ENCODE data around the gene DBH. TPM values are rescaled to one million over a fixed set of nuclear protein-coding genes. Genes with fewer than 3 reads are reported as not detected.

Gene DBH
- total RNA-seq, 3 donors from 2014 or later (not counting 1 experiment from before 2014, with no cell fraction given), result not detected

DNA sequence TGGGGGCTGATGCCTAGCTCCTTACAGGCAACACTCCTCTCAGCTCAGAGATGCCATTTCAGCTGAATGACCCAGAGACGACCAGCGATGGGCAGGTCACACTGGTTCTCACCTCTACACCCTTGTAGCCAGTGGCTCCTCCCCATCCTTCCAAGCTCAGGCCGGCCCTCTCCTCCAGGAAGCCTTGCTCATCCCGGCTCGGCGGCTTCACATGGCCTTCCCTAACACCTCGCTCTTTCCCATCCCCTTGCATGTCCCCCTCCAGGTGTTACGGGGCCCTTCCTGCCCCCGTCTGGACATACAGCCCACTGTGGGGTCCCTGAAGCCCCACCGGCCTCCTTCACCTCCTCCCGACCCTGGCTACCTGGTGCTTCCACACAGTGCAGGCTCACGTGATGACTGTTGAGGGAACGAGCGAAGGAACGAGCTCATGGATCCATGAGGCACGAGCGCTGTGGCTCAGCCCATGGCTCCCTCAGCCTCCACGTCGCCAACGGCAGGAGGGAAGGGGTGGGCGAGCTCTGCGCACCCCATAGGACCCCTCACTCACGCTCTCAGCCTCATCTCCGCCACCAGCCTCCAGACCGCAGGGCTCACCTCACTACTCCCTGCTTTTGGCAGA lies 56.3 kb downstream of the DBH start:
- no peaks in the 10 kb centered on the region for H3K36me3 Mint-ChIP-seq

GRCh38 chr9:133693116-133693515 lies 57.0 kb downstream of the DBH start:
- no peak overlapping the region for H3K27ac Mint-ChIP-seq
- Histone ChIP-seq H3K4me3 (ENCODE audit: low read length) (no peak overlapping the region), H3K9me3 (ENCODE audit: control insufficient read depth, insufficient read depth, low read length) (no peaks in the 10 kb centered on the region), H3K27ac (ENCODE audit: low read length) (no peak overlapping the region), H3K36me3 (ENCODE audit: control insufficient read depth, insufficient read depth, low read length) (no peaks in the 10 kb centered on the region), H3K4me1 (ENCODE audit: control insufficient read depth, insufficient read depth, low read length) (no peaks in the 10 kb centered on the region), H3K27me3 (ENCODE audit: control insufficient read depth, insufficient read depth, low read length) (no peaks in the 10 kb centered on the region)
- H3K4me1 Mint-ChIP-seq, result no peaks in the 10 kb centered on the region
- intact Hi-C loops (cut with micrococcal nuclease), result no loop called here
- no peak overlapping the region for H3K4me3 Mint-ChIP-seq
- no peaks in the 10 kb centered on the region for H3K27me3 Mint-ChIP-seq (ENCODE audit: low read depth in 2 of 2)
- H3K9me3 Mint-ChIP-seq, result no peaks in the 10 kb centered on the region
- WGBS (ENCODE audit: insufficient coverage), result 94% methylated on average over 10 of the region's 10 CpGs
- no peak for TF ChIP-seq CTCF (IDR thresholded peaks at IDR 0.05)
- ATAC-seq (no peak), DNase-seq (no peak)
- no peaks in the 10 kb centered on the region for H3K36me3 Mint-ChIP-seq

More for the DNA sequence above, 56.3 kb downstream of the DBH start:
- Mint-ChIP-seq H3K9me3 (no peaks in the 10 kb centered on the region), H3K4me3 (no peak overlapping the region), H3K27me3 (ENCODE audit: low read depth in 2 of 2) (no peaks in the 10 kb centered on the region), H3K27ac (no peak overlapping the region), H3K4me1 (no peaks in the 10 kb centered on the region)
- Histone ChIP-seq H3K4me3 (ENCODE audit: low read length) (no peak overlapping the region), H3K27me3 (ENCODE audit: control insufficient read depth, insufficient read depth, low read length) (no peaks in the 10 kb centered on the region), H3K9me3 (ENCODE audit: control insufficient read depth, insufficient read depth, low read length) (no peaks in the 10 kb centered on the region), H3K36me3 (ENCODE audit: control insufficient read depth, insufficient read depth, low read length) (no peaks in the 10 kb centered on the region), H3K27ac (ENCODE audit: low read length) (no peak overlapping the region), H3K4me1 (ENCODE audit: control insufficient read depth, insufficient read depth, low read length) (no peaks in the 10 kb centered on the region)
- ATAC-seq, result no peak
- 94% methylated on average over 25 of the region's 25 CpGs for WGBS (ENCODE audit: insufficient coverage)
- no peak for DNase-seq
- intact Hi-C loops (cut with micrococcal nuclease), result no loop called here
- no peak for TF ChIP-seq CTCF (IDR thresholded peaks at IDR 0.05)

- Histone ChIP-seq H3K9me3 (ENCODE audit: control insufficient read depth, insufficient read depth, low read length) (no peaks in the 10 kb centered on the region), H3K27me3 (ENCODE audit: control insufficient read depth, insufficient read depth, low read length) (no peaks in the 10 kb centered on the region), H3K36me3 (ENCODE audit: control insufficient read depth, insufficient read depth, low read length) (no peaks in the 10 kb centered on the region), H3K27ac (ENCODE audit: low read length) (no peak overlapping the region), H3K4me3 (ENCODE audit: low read length) (no peak overlapping the region), H3K4me1 (ENCODE audit: control insufficient read depth, insufficient read depth, low read length) (no peaks in the 10 kb centered on the region)
- ATAC-seq (no peak), DNase-seq (no peak)
- H3K27me3 Mint-ChIP-seq (ENCODE audit: low read depth in 2 of 2), result peaks cover 0 to 6% of the 10 kb centered on the region in 2 donors
- no peak for TF ChIP-seq CTCF (IDR thresholded peaks at IDR 0.05)
- H3K9me3 Mint-ChIP-seq, result no peaks in the 10 kb centered on the region
- no peaks in the 10 kb centered on the region for H3K36me3 Mint-ChIP-seq
- H3K27ac Mint-ChIP-seq, result no peak overlapping the region
- no peak overlapping the region for H3K4me3 Mint-ChIP-seq
- intact Hi-C loops (cut with micrococcal nuclease), result no loop called here
- no peaks in the 10 kb centered on the region for H3K4me1 Mint-ChIP-seq
- 90% methylated on average over 32 of the region's 32 CpGs for WGBS (ENCODE audit: insufficient coverage)
These were observed 57.8 kb downstream of the DBH start for GRCh38 chr9:133693703-133694529.

Data from natural killer cell (primary cell).